ENCODE data around the gene HNRNPL.

DNA sequence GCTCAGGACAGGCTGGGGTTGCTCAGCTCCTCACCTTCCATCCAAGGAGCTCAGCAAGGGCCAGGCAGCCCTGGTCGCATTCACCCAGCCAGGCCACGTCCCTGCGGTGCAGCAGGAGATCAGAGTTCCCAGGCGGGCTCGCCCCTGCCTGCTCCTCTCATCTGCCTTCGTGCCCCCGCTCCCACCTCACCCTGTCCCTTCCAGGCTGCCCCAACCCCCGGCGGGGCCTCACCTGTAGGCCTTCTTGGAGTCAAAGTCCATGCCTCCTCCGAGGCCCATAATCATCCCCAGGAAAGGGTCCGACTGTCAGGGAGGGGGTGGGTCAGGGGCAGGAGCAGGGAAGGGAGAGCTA is 29.6 kb upstream of the HNRNPL start:
- TF ChIP-seq ZZZ3 (IDR thresholded peaks at IDR 0.05; ENCODE audit: control insufficient read depth, insufficient read length, low read depth): no peak
- TF ChIP-seq CHD1 (IDR thresholded peaks at IDR 0.05; ENCODE audit: low read depth, low read length): no peak
- no peak for TF ChIP-seq GATAD2B (conservative IDR thresholded peaks at IDR 0.05; ENCODE audit: low read depth)
- no peak for TF ChIP-seq FOS (IDR thresholded peaks at IDR 0.05; ENCODE audit: borderline replicate concordance, extremely low read depth, insufficient read length)
- TF ChIP-seq ZNF24 (IDR thresholded peaks at IDR 0.05): no peak
- no peak for TF ChIP-seq CREB1 (IDR thresholded peaks at IDR 0.05; ENCODE audit: low read depth)
